Right atrium auricular region (tissue), 2 donors: ENCODE results near the gene METTL27. TPM values are rescaled to one million over a fixed set of nuclear protein-coding genes. Genes with fewer than 3 reads are reported as not detected.

ENCODE experiments used
- DNase-seq: peaks from one replicate; pipeline ENCODE4 v3.0.0-alpha.2; 2019; ENCODE audit warnings: low spot score
- H3K27ac ChIP-seq, 2 donors: fragments of 200-600 bp; sonication (generic); 1 replicate in 1 of 2; 2 replicates in 1 of 2; pipeline ENCODE4 v1.5.1; 2016 to 2019
- H3K27me3 ChIP-seq, 2 donors: fragments of 200-600 bp; sonication (generic); one replicate each; pipeline versions ENCODE4 v1.5.1 to v1.6.0; 2017 to 2019
- H3K36me3 ChIP-seq: fragments of 200-600 bp; sonication (generic); one replicate; pipeline ENCODE4 v1.5.1; 2016
- H3K4me1 ChIP-seq, 2 donors: fragments of 200-600 bp; sonication (generic); one replicate each; pipeline versions ENCODE4 v1.5.1 to v1.6.0; 2017 to 2019
- H3K4me3 ChIP-seq, 2 donors: fragments of 200-600 bp; sonication (generic); 1 replicate in 1 of 2; 2 replicates in 1 of 2; pipeline ENCODE4 v1.5.1; 2017 to 2019; ENCODE audit warnings: mild to moderate bottlenecking in 1 of 2, moderate library complexity in 1 of 2
- H3K9me3 ChIP-seq, 2 donors: fragments of 200-600 bp; sonication (generic); one replicate each; pipeline ENCODE4 v1.5.1; 2019
- CTCF ChIP-seq, 2 donors: fragments of 200-600 bp; sonication (generic); IDR thresholded peaks; one replicate each; pipeline ENCODE4 v1.5.1; 2019; ENCODE audit warnings: antibody characterized with exemption in 2 of 2
- total RNA-seq, 2 donors: library from RNA; depleted of rRNA; stranded (reverse); fragments of >200 nt; gene quantifications; one replicate each; pipeline ENCODE4 v1.1.0, GENCODE V29; 2016

The METTL27 gene
- total RNA-seq, 2 donors from 2014 or later, result 0.39 TPM; not detected in 1

DNA sequence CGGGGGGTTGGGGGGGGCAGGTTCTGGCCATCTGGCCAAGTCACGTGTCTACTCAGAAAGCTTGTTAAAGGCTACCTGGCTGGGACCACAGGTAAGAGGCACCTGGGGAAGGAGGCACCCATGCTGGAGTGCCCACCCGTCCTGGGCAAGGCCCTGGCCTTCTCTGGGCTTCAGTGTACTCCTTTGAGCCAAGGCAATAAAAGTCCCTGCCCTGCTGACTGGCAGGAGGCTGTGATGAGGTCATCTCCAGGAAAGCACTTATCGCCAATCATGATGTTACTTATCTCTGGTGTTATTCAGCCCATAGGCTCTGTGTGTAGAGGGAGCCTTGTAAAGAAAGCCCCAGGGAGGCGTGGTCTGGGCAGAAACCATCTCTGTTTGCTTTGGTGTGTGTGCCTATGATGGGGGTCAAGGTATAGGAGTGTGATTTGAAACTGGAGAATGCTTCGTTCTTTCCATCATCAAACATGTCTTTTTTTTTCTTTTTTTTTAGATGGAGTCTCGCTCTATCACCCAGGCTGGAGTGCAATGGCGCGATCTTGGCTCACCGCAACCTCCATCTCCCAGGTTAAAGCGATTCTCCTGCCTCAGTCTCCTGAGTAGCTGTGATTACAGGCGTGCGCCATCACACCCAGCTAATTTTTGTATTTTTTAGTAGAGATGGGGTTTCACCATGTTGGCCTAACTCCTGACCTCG lies 14.1 kb downstream of the METTL27 start:
- no peaks in the 10 kb centered on the region for H3K36me3 ChIP-seq
- H3K9me3 ChIP-seq, result no peaks in the 10 kb centered on the region
- no peak overlapping the region for H3K4me3 ChIP-seq
- H3K27ac ChIP-seq, result no peak overlapping the region
- H3K4me1 ChIP-seq, result peaks cover 0 to 23% of the 10 kb centered on the region in 2 donors
- no peak for TF ChIP-seq CTCF (IDR thresholded peaks at IDR 0.05)
- DNase-seq, result no peak
- H3K27me3 ChIP-seq, result no peaks in the 10 kb centered on the region

GRCh38 chr7:73827567-73828106 lies 14.7 kb downstream of the METTL27 start:
- no peak for TF ChIP-seq CTCF (IDR thresholded peaks at IDR 0.05)
- Histone ChIP-seq H3K36me3 (no peaks in the 10 kb centered on the region), H3K27ac (no peak overlapping the region), H3K4me1 (peaks cover 0 to 23% of the 10 kb centered on the region in 2 donors), H3K4me3 (no peak overlapping the region), H3K9me3 (no peaks in the 10 kb centered on the region), H3K27me3 (no peaks in the 10 kb centered on the region)
- DNase-seq, result no peak

DNA sequence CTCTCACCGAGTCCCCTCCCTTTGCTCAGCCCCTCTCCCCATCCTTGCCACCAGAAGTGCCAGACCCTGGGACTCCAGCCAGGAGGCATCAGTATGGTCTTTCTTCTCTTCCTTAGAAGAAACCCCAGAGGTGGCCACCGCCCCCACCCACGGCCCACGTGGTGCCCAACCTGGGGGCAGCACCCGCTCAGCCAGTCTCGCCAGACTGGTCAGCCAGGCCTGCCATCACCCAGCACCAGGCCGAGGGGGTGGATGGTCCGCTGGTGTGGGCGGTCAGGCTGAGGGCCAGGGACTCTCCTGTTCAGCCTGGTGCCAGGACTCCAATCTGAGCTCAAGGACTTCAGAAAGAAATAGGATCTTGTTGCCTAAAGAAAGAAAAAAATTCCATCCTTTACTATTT lies 17.3 kb downstream of the METTL27 start:
- DNase-seq, result no peak
- TF ChIP-seq CTCF (IDR thresholded peaks at IDR 0.05), result no peak
- no peaks in the 10 kb centered on the region for H3K27me3 ChIP-seq

GRCh38 chr7:73823873-73824592 lies 18.3 kb downstream of the METTL27 start:
- H3K9me3 ChIP-seq, result no peaks in the 10 kb centered on the region
- no peaks in the 10 kb centered on the region for H3K36me3 ChIP-seq
- H3K27ac ChIP-seq, result no peak overlapping the region
- H3K27me3 ChIP-seq, result no peaks in the 10 kb centered on the region
- no peak for TF ChIP-seq CTCF (IDR thresholded peaks at IDR 0.05)
- DNase-seq, result no peak
- no peak overlapping the region for H3K4me3 ChIP-seq
- peaks cover 0 to 16% of the 10 kb centered on the region in 2 donors for H3K4me1 ChIP-seq

More for the DNA sequence above, 17.3 kb downstream of the METTL27 start:
- H3K36me3 ChIP-seq, result no peaks in the 10 kb centered on the region
- peaks cover 0 to 16% of the 10 kb centered on the region in 2 donors for H3K4me1 ChIP-seq
- no peaks in the 10 kb centered on the region for H3K9me3 ChIP-seq
- H3K27ac ChIP-seq, result no peak overlapping the region
- no peak overlapping the region for H3K4me3 ChIP-seq

DNA sequence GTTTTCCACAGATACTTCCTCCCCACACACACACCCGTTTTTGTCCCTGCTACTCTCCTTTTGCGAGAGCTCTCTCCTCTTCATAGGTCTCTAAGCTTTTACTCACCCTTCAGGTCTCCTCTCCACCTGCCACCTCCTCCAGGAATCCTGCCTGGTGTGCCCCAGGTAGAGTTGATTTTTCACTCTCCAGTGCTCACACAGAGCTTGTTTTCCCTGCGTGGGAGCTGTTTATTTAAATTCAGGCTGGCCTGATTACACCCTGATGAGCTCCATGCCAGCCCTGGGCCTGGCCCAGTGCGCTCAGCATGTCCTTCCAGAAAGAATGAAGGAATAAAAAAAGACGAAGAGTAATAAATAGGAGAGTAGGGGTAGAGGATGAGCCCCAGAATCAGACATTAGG lies 19.1 kb downstream of the METTL27 start:
- no peaks in the 10 kb centered on the region for H3K9me3 ChIP-seq
- H3K4me3 ChIP-seq, result no peak overlapping the region
- peaks cover 0 to 10% of the 10 kb centered on the region in 2 donors for H3K4me1 ChIP-seq
- no peak overlapping the region for H3K27ac ChIP-seq
- no peaks in the 10 kb centered on the region for H3K27me3 ChIP-seq
- no peak for DNase-seq
- TF ChIP-seq CTCF (IDR thresholded peaks at IDR 0.05), result no peak
- H3K36me3 ChIP-seq, result no peaks in the 10 kb centered on the region
